ENCODE results near the gene FAF2.

Gene FAF2

GRCh38 chr5:176530393-176530982 is 82.3 kb downstream of the FAF2 start:
- no peak for DNase-seq
- Histone ChIP-seq H4K91ac (ENCODE audit: low read depth, low read length) (no peak overlapping the region), H2AFZ (ENCODE audit: insufficient read depth, low read length, poor library complexity) (no peak overlapping the region), H3K27me3 (ENCODE audit: insufficient read depth, low read length) (no peaks in the 10 kb centered on the region), H3K27ac (ENCODE audit: low read depth, low read length) (no peak overlapping the region), H3K4me1 (ENCODE audit: control insufficient read depth in 1 of 2, insufficient read depth in 2 of 2, low read length in 2 of 2) (peaks cover 4 to 10% of the 10 kb centered on the region in 2 experiments), H3K4me3 (ENCODE audit: low read depth, low read length) (no peak overlapping the region), H2BK120ac (ENCODE audit: insufficient read depth, low read length, poor library complexity) (no peak overlapping the region), H3K79me2 (ENCODE audit: control insufficient read depth, insufficient read depth, low read length, poor library complexity) (peaks cover 14% of the 10 kb centered on the region), H2AK5ac (ENCODE audit: low read length) (no peak overlapping the region), H2BK5ac (ENCODE audit: low read depth, low read length, poor library complexity) (no peak overlapping the region), H3K18ac (ENCODE audit: low read length) (no peak overlapping the region), H4K12ac (ENCODE audit: low read depth, low read length) (no peak overlapping the region), H4K8ac (ENCODE audit: low read depth, low read length) (no peak overlapping the region), H3K14ac (ENCODE audit: low read length) (no peak overlapping the region), H3K79me1 (ENCODE audit: low read length) (no peaks in the 10 kb centered on the region), H3K23ac (ENCODE audit: low read length) (no peak overlapping the region), H3K36me3 (ENCODE audit: control insufficient read depth in 1 of 2, insufficient read depth in 2 of 2, low read length in 2 of 2) (peaks cover 61 to 66% of the 10 kb centered on the region in 2 experiments), H3K4ac (ENCODE audit: low read depth, low read length) (no peak overlapping the region), H3K9me3 (ENCODE audit: insufficient read depth, low read depth, low read length) (no peaks in the 10 kb centered on the region), H3K4me2 (ENCODE audit: low read length) (no peak overlapping the region), H2BK12ac (ENCODE audit: low read length) (no peak overlapping the region), H3K9ac (ENCODE audit: low read length) (no peak overlapping the region)
- no CpG with 5 or more reads among the region's 28 CpGs for WGBS (ENCODE audit: extremely low coverage, insufficient coverage, insufficient read length)

- Histone ChIP-seq H4K91ac (ENCODE audit: low read depth, low read length) (no peak overlapping the region), H3K36me3 (ENCODE audit: control insufficient read depth in 1 of 2, insufficient read depth in 2 of 2, low read length in 2 of 2) (peaks cover 61 to 66% of the 10 kb centered on the region in 2 experiments), H4K12ac (ENCODE audit: low read depth, low read length) (no peak overlapping the region), H3K9me3 (ENCODE audit: insufficient read depth, low read depth, low read length) (no peaks in the 10 kb centered on the region), H3K18ac (ENCODE audit: low read length) (no peak overlapping the region), H3K27me3 (ENCODE audit: insufficient read depth, low read length) (no peaks in the 10 kb centered on the region), H3K23ac (ENCODE audit: low read length) (no peak overlapping the region), H2BK120ac (ENCODE audit: insufficient read depth, low read length, poor library complexity) (no peak overlapping the region), H3K4me2 (ENCODE audit: low read length) (no peak overlapping the region), H2BK5ac (ENCODE audit: low read depth, low read length, poor library complexity) (no peak overlapping the region), H3K27ac (ENCODE audit: low read depth, low read length) (no peak overlapping the region), H3K4me1 (ENCODE audit: control insufficient read depth in 1 of 2, insufficient read depth in 2 of 2, low read length in 2 of 2) (peaks cover 7 to 13% of the 10 kb centered on the region in 2 experiments), H2AK5ac (ENCODE audit: low read length) (no peak overlapping the region), H3K9ac (ENCODE audit: low read length) (no peak overlapping the region), H3K4me3 (ENCODE audit: low read depth, low read length) (no peak overlapping the region), H3K79me2 (ENCODE audit: control insufficient read depth, insufficient read depth, low read length, poor library complexity) (peaks cover 21% of the 10 kb centered on the region), H4K8ac (ENCODE audit: low read depth, low read length) (no peak overlapping the region), H3K14ac (ENCODE audit: low read length) (no peak overlapping the region), H2AFZ (ENCODE audit: insufficient read depth, low read length, poor library complexity) (no peak overlapping the region), H3K79me1 (ENCODE audit: low read length) (peaks cover 1% of the 10 kb centered on the region), H2BK12ac (ENCODE audit: low read length) (no peak overlapping the region), H3K4ac (ENCODE audit: low read depth, low read length) (no peak overlapping the region)
- DNase-seq: no peak
- no CpG with 5 or more reads among the region's 24 CpGs for WGBS (ENCODE audit: extremely low coverage, insufficient coverage, insufficient read length)
Measured at GRCh38 chr5:176530983-176531901, 83.1 kb downstream of the FAF2 start.

- Histone ChIP-seq H3K23ac (ENCODE audit: low read length) (no peak overlapping the region), H3K79me1 (ENCODE audit: low read length) (peaks cover 8% of the 10 kb centered on the region), H4K8ac (ENCODE audit: low read depth, low read length) (no peak overlapping the region), H2BK5ac (ENCODE audit: low read depth, low read length, poor library complexity) (no peak overlapping the region), H2BK12ac (ENCODE audit: low read length) (no peak overlapping the region), H3K9ac (ENCODE audit: low read length) (no peak overlapping the region), H3K4me1 (ENCODE audit: control insufficient read depth in 1 of 2, insufficient read depth in 2 of 2, low read length in 2 of 2) (peaks cover 7 to 13% of the 10 kb centered on the region in 2 experiments), H3K14ac (ENCODE audit: low read length) (no peak overlapping the region), H3K18ac (ENCODE audit: low read length) (no peak overlapping the region), H3K4ac (ENCODE audit: low read depth, low read length) (no peak overlapping the region), H3K4me3 (ENCODE audit: low read depth, low read length) (no peak overlapping the region), H3K4me2 (ENCODE audit: low read length) (no peak overlapping the region), H4K12ac (ENCODE audit: low read depth, low read length) (no peak overlapping the region), H2BK120ac (ENCODE audit: insufficient read depth, low read length, poor library complexity) (no peak overlapping the region), H3K79me2 (ENCODE audit: control insufficient read depth, insufficient read depth, low read length, poor library complexity) (peaks cover 28% of the 10 kb centered on the region), H3K9me3 (ENCODE audit: insufficient read depth, low read depth, low read length) (no peaks in the 10 kb centered on the region), H4K91ac (ENCODE audit: low read depth, low read length) (no peak overlapping the region), H2AFZ (ENCODE audit: insufficient read depth, low read length, poor library complexity) (no peak overlapping the region), H2AK5ac (ENCODE audit: low read length) (no peak overlapping the region), H3K27me3 (ENCODE audit: insufficient read depth, low read length) (no peaks in the 10 kb centered on the region), H3K36me3 (ENCODE audit: control insufficient read depth in 1 of 2, insufficient read depth in 2 of 2, low read length in 2 of 2) (peaks cover 60 to 66% of the 10 kb centered on the region in 2 experiments), H3K27ac (ENCODE audit: low read depth, low read length) (no peak overlapping the region)
- no peak for DNase-seq
- WGBS (ENCODE audit: extremely low coverage, insufficient coverage, insufficient read length): no CpG with 5 or more reads among the region's 28 CpGs
Measured at GRCh38 chr5:176531902-176532493, 83.8 kb downstream of the FAF2 start.

GRCh38 chr5:176532795-176533194 is 84.6 kb downstream of the FAF2 start:
- Histone ChIP-seq H4K8ac (ENCODE audit: low read depth, low read length) (no peak overlapping the region), H3K23ac (ENCODE audit: low read length) (no peak overlapping the region), H3K4me3 (ENCODE audit: low read depth, low read length) (no peak overlapping the region), H2AFZ (ENCODE audit: insufficient read depth, low read length, poor library complexity) (no peak overlapping the region), H3K79me1 (ENCODE audit: low read length) (peaks cover 13% of the 10 kb centered on the region), H3K9me3 (ENCODE audit: insufficient read depth, low read depth, low read length) (no peaks in the 10 kb centered on the region), H3K9ac (ENCODE audit: low read length) (no peak overlapping the region), H3K4me1 (ENCODE audit: control insufficient read depth in 1 of 2, insufficient read depth in 2 of 2, low read length in 2 of 2) (peaks cover 7 to 13% of the 10 kb centered on the region in 2 experiments), H3K79me2 (ENCODE audit: control insufficient read depth, insufficient read depth, low read length, poor library complexity) (peaks cover 29% of the 10 kb centered on the region), H4K91ac (ENCODE audit: low read depth, low read length) (no peak overlapping the region), H2BK120ac (ENCODE audit: insufficient read depth, low read length, poor library complexity) (no peak overlapping the region), H3K4ac (ENCODE audit: low read depth, low read length) (peak overlapping the region; percentile 44), H2BK5ac (ENCODE audit: low read depth, low read length, poor library complexity) (no peak overlapping the region), H2AK5ac (ENCODE audit: low read length) (no peak overlapping the region), H3K27me3 (ENCODE audit: insufficient read depth, low read length) (no peaks in the 10 kb centered on the region), H3K36me3 (ENCODE audit: control insufficient read depth in 1 of 2, insufficient read depth in 2 of 2, low read length in 2 of 2) (peaks cover 54 to 59% of the 10 kb centered on the region in 2 experiments), H2BK12ac (ENCODE audit: low read length) (no peak overlapping the region), H3K18ac (ENCODE audit: low read length) (peak overlapping the region; percentile 43), H3K4me2 (ENCODE audit: low read length) (no peak overlapping the region), H4K12ac (ENCODE audit: low read depth, low read length) (no peak overlapping the region), H3K14ac (ENCODE audit: low read length) (no peak overlapping the region), H3K27ac (ENCODE audit: low read depth, low read length) (no peak overlapping the region)
- no peak for DNase-seq
- WGBS (ENCODE audit: extremely low coverage, insufficient coverage, insufficient read length): no CpG with 5 or more reads among the region's 9 CpGs
